Parathyroid adenoma (tissue), 2 donors: ENCODE data around the gene DNM1.

Source experiments
- H2AFZ ChIP-seq: fragments of 300-600 bp; sonication (generic); one replicate; pipeline ENCODE4 v1.7.0; 2017; ENCODE audit warnings: antibody characterized with exemption, mild to moderate bottlenecking
- H3K27ac ChIP-seq: fragments of 300-600 bp; sonication (generic); one replicate; pipeline ENCODE4 v1.7.0; 2017
- H3K27me3 ChIP-seq: fragments of 300-600 bp; sonication (generic); one replicate; pipeline ENCODE4 v1.7.0; 2017; ENCODE audit warnings: low read length; ENCODE audit not compliant: control insufficient read depth, insufficient read depth
- H3K36me3 ChIP-seq: fragments of 300-600 bp; sonication (generic); one replicate; pipeline ENCODE4 v1.7.0; 2017; ENCODE audit warnings: low read length; ENCODE audit not compliant: control insufficient read depth, insufficient read depth
- H3K4me1 ChIP-seq: fragments of 300-600 bp; sonication (generic); one replicate; pipeline ENCODE4 v1.7.0; 2017; ENCODE audit warnings: control low read depth
- H3K4me2 ChIP-seq: fragments of 300-600 bp; sonication (generic); one replicate; pipeline ENCODE4 v1.7.0; 2017; ENCODE audit warnings: low read length
- H3K4me3 ChIP-seq: fragments of 300-600 bp; sonication (generic); one replicate; pipeline ENCODE4 v1.7.0; 2017; ENCODE audit warnings: low read depth, low read length
- H3K79me2 ChIP-seq: fragments of 300-600 bp; sonication (generic); one replicate; pipeline ENCODE4 v1.7.0; 2017; ENCODE audit warnings: control low read depth
- H3K9ac ChIP-seq: fragments of 300-600 bp; sonication (generic); one replicate; pipeline ENCODE4 v1.7.0; 2017; ENCODE audit warnings: mild to moderate bottlenecking
- H3K9me3 ChIP-seq: fragments of 300-600 bp; sonication (generic); one replicate; pipeline ENCODE4 v1.7.0; 2017; ENCODE audit warnings: low read length; ENCODE audit not compliant: control insufficient read depth
- TF ChIP-seq, protein P1 (sequence below): fragments of 300-600 bp; sonication (generic); IDR thresholded peaks from one replicate; pipeline ENCODE4 v1.7.0; 2017; ENCODE audit warnings: antibody characterized with exemption, mild to moderate bottlenecking
- donor health status: primary hyperparathyroidism.

DNM1 gene

DNA sequence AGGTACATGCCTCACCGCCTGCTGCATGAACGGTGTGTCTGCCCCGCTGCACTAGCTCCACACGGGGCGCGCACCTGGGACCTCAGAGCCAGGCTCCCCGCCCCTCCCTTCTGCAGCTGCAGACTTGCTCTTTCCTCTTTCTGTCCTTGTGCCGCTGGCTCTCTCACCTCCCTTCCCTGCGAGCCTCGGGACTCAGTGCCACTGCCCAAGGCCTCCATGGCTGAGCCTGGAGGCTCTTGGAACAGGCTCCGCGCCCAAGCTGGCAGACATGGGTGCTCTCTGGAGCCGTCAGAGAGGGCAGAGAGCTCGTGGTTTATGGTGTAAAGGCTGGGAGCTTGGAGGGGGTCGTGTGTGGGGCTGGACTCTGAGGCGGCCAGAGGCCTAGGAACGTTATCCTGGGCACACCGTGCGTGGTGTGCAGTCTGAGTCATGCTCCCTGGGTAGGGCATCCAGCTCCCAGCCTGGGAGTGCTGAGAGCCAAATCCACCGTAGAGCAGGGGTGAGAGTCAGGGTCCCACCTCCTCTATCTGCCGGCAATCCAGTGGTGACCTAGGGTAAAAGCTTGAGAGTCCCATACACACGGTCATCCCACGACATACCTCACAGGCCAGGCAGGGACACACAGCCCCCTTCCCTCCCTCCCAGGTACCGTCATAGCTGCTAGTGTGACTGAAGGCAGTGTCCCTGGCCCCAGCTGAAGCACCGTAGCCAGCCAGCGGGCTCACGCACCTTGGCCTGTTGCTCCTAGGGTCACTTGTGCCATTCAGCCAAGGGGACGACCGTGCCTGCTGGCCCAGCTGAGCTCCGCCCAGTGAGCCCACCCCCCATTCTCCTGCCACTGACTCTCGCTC lies 50.2 kb downstream of the DNM1 start:
- Histone ChIP-seq H3K9ac (no peak overlapping the region), H3K27me3 (no peaks in the 10 kb centered on the region), H3K79me2 (no peaks in the 10 kb centered on the region), H3K27ac (no peak overlapping the region), H3K36me3 (no peaks in the 10 kb centered on the region), H3K4me3 (no peak overlapping the region), H3K9me3 (no peaks in the 10 kb centered on the region), H3K4me1 (no peaks in the 10 kb centered on the region), H3K4me2 (no peak overlapping the region), H2AFZ (no peak overlapping the region)
- TF ChIP-seq, protein P1, sequence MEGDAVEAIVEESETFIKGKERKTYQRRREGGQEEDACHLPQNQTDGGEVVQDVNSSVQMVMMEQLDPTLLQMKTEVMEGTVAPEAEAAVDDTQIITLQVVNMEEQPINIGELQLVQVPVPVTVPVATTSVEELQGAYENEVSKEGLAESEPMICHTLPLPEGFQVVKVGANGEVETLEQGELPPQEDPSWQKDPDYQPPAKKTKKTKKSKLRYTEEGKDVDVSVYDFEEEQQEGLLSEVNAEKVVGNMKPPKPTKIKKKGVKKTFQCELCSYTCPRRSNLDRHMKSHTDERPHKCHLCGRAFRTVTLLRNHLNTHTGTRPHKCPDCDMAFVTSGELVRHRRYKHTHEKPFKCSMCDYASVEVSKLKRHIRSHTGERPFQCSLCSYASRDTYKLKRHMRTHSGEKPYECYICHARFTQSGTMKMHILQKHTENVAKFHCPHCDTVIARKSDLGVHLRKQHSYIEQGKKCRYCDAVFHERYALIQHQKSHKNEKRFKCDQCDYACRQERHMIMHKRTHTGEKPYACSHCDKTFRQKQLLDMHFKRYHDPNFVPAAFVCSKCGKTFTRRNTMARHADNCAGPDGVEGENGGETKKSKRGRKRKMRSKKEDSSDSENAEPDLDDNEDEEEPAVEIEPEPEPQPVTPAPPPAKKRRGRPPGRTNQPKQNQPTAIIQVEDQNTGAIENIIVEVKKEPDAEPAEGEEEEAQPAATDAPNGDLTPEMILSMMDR, result no peak

- Histone ChIP-seq H2AFZ (no peak overlapping the region), H3K79me2 (no peaks in the 10 kb centered on the region), H3K9ac (no peak overlapping the region), H3K36me3 (no peaks in the 10 kb centered on the region), H3K27ac (no peak overlapping the region), H3K27me3 (no peaks in the 10 kb centered on the region), H3K4me2 (no peak overlapping the region), H3K4me1 (no peaks in the 10 kb centered on the region), H3K9me3 (no peaks in the 10 kb centered on the region), H3K4me3 (no peak overlapping the region)
- TF ChIP-seq, protein P1, result no peak
Measured at GRCh38 chr9:128253991-128254346, 50.8 kb downstream of the DNM1 start.

DNA sequence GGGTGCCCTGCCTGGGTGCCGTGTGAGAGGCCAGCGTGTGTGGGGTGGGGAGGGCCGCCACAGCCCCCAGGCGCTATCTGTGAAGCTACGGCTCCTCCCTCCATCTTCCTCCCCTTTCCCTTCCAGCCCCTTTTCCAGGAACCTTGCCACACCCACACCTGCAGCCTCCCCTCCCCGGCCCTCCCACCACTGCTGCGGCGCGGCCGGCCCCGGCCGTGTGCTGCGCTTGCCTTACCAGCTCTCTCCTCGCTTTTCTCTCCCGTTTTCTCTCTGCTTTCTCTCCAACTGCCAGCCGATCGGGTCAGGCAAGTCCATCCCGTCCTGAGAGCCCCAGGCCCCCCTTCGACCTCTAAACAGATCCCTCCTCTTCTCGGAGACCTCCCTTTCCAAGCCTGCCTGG lies 51.2 kb downstream of the DNM1 start:
- Histone ChIP-seq H3K9ac (no peak overlapping the region), H3K9me3 (no peaks in the 10 kb centered on the region), H3K79me2 (no peaks in the 10 kb centered on the region), H3K4me3 (no peak overlapping the region), H3K27me3 (no peaks in the 10 kb centered on the region), H3K4me2 (no peak overlapping the region), H3K36me3 (no peaks in the 10 kb centered on the region), H3K4me1 (no peaks in the 10 kb centered on the region), H3K27ac (no peak overlapping the region), H2AFZ (no peak overlapping the region)
- TF ChIP-seq, protein P1, result no peak

GRCh38 chr9:128254855-128255759 lies 51.9 kb downstream of the DNM1 start:
- TF ChIP-seq, protein P1, result peak; percentile 76
- Histone ChIP-seq H3K4me2 (no peak overlapping the region), H3K9ac (no peak overlapping the region), H3K4me3 (no peak overlapping the region), H3K36me3 (no peaks in the 10 kb centered on the region), H2AFZ (no peak overlapping the region), H3K27ac (no peak overlapping the region), H3K9me3 (no peaks in the 10 kb centered on the region), H3K27me3 (no peaks in the 10 kb centered on the region), H3K79me2 (no peaks in the 10 kb centered on the region), H3K4me1 (no peaks in the 10 kb centered on the region)
